Ectodermal cell (in vitro differentiated cells): Measurements from ENCODE around the gene TMEM205.
"Not testable (repeated sequence)": the region's sequence is repeated elsewhere in the genome, so short reads cannot be mapped to it uniquely, and the experiment has no call there.

ENCODE experiments used
- H3K27ac ChIP-seq: 2 replicates; pipeline ENCODE4 v1.7.0; 2013; ENCODE audit warnings: mild to moderate bottlenecking, low read depth, low read length; ENCODE audit not compliant: insufficient read depth, poor library complexity, severe bottlenecking
- H3K27me3 ChIP-seq: 2 replicates; pipeline ENCODE4 v1.7.0; 2013; ENCODE audit warnings: mild to moderate bottlenecking, low read length; ENCODE audit not compliant: insufficient read depth, control insufficient read depth, poor library complexity, severe bottlenecking
- H3K36me3 ChIP-seq: one replicate; pipeline ENCODE4 v1.7.0; 2013; ENCODE audit warnings: low read length; ENCODE audit not compliant: control insufficient read depth, insufficient read depth
- H3K4me1 ChIP-seq: one replicate; pipeline ENCODE4 v1.7.0; 2013; ENCODE audit warnings: low read length; ENCODE audit not compliant: control insufficient read depth, insufficient read depth
- H3K4me3 ChIP-seq: 2 replicates; pipeline ENCODE4 v1.7.0; 2013; ENCODE audit warnings: low read depth, low read length, control low read depth; ENCODE audit not compliant: insufficient read depth
- H3K9me3 ChIP-seq: 2 replicates; pipeline ENCODE4 v1.7.0; 2013; ENCODE audit warnings: mild to moderate bottlenecking, low read length, moderate library complexity; ENCODE audit not compliant: control insufficient read depth
- WGBS, 2 experiments: methylation state at CpG; one replicate each; pipeline ENCODE4 v1.1.7; 2013; ENCODE audit warnings: missing lambda C conversion rate in 2 of 2; 5-methylcytosine and 5-hydroxymethylcytosine counted together

TMEM205 gene

GRCh38 chr19:11356676-11357550 is 10.8 kb upstream of the TMEM205 start:
- no peaks in the 10 kb centered on the region for H3K9me3 ChIP-seq
- H3K4me3 ChIP-seq = no peak overlapping the region
- peaks cover 3% of the 10 kb centered on the region for H3K4me1 ChIP-seq
- peaks cover 21% of the 10 kb centered on the region for H3K27me3 ChIP-seq
- H3K36me3 ChIP-seq = no peaks in the 10 kb centered on the region
- H3K27ac ChIP-seq = no peak overlapping the region
- WGBS, 2 experiments = 83% methylated on average over 10 to 11 of the region's 11 CpGs

- Histone ChIP-seq H3K4me1 (no peaks in the 10 kb centered on the region), H3K27ac (no peak overlapping the region), H3K9me3 (no peaks in the 10 kb centered on the region), H3K4me3 (no peak overlapping the region), H3K27me3 (peaks cover 17% of the 10 kb centered on the region), H3K36me3 (no peaks in the 10 kb centered on the region)
- WGBS, 2 experiments = 82 to 85% methylated on average over 6 of the region's 6 CpGs
These were observed 10.0 kb upstream of the TMEM205 start for GRCh38 chr19:11356074-11356397.

GRCh38 chr19:11355160-11356073 is 9.3 kb upstream of the TMEM205 start, which contains the start of gene PLPPR2:
TSS of gene PLPPR2 (plus strand) at chr19:11355432. CDS start at chr19:11357674, 2,242 bp downstream.
- Histone ChIP-seq H3K9me3 (no peaks in the 10 kb centered on the region), H3K27me3 (peaks cover 11% of the 10 kb centered on the region), H3K27ac (no peak within 1 kb of the TSS), H3K4me3 (peak within 1 kb of the TSS; percentile 32), H3K4me1 (no peaks in the 10 kb centered on the region), H3K36me3 (no peaks in the 10 kb centered on the region)
- 9% methylated on average over 62 of the region's 62 CpGs for WGBS, 2 experiments

- H3K27ac ChIP-seq, H3K36me3 ChIP-seq, H3K4me3 ChIP-seq, H3K4me1 ChIP-seq, H3K9me3 ChIP-seq: not testable (repeated sequence)
- 94 to 95% methylated on average over 4 of the region's 4 CpGs for WGBS, 2 experiments
- H3K27me3 ChIP-seq = peaks cover 10% of the 10 kb centered on the region
These were observed 8.0 kb upstream of the TMEM205 start for GRCh38 chr19:11354102-11354501.

- Histone ChIP-seq H3K9me3 (no peaks in the 10 kb centered on the region), H3K27me3 (no peaks in the 10 kb centered on the region), H3K27ac (no peak overlapping the region), H3K36me3 (no peaks in the 10 kb centered on the region), H3K4me3 (no peak overlapping the region), H3K4me1 (peaks cover 5% of the 10 kb centered on the region)
- 80 to 94% methylated on average over 4 of the region's 4 CpGs for WGBS, 2 experiments
These were observed 3.1 kb upstream of the TMEM205 start for GRCh38 chr19:11349171-11349570.

- H3K4me1 ChIP-seq = peaks cover 5% of the 10 kb centered on the region
- H3K27ac ChIP-seq = no peak overlapping the region
- no peaks in the 10 kb centered on the region for H3K9me3 ChIP-seq
- H3K4me3 ChIP-seq = no peak overlapping the region
- H3K27me3 ChIP-seq = no peaks in the 10 kb centered on the region
- WGBS, 2 experiments = 82 to 88% methylated on average over 7 of the region's 7 CpGs
- no peaks in the 10 kb centered on the region for H3K36me3 ChIP-seq
These were observed 1.5 kb upstream of the TMEM205 start for GRCh38 chr19:11347546-11348039.

GRCh38 chr19:11345122-11345803 is 805 bp downstream of the TMEM205 start:
- no peak overlapping the region for H3K27ac ChIP-seq
- peak overlapping the region; percentile 53 for H3K4me3 ChIP-seq
- 67 to 68% methylated on average over 13 to 15 of the region's 15 CpGs for WGBS, 2 experiments
- H3K9me3 ChIP-seq = no peaks in the 10 kb centered on the region
- H3K4me1 ChIP-seq = peaks cover 5% of the 10 kb centered on the region
- H3K36me3 ChIP-seq = peaks cover 2% of the 10 kb centered on the region
- H3K27me3 ChIP-seq = no peaks in the 10 kb centered on the region

- peaks cover 5% of the 10 kb centered on the region for H3K4me1 ChIP-seq
- no peak overlapping the region for H3K4me3 ChIP-seq
- no peak overlapping the region for H3K27ac ChIP-seq
- H3K27me3 ChIP-seq = peaks cover 11% of the 10 kb centered on the region
- peaks cover 2% of the 10 kb centered on the region for H3K36me3 ChIP-seq
- H3K9me3 ChIP-seq = no peaks in the 10 kb centered on the region
- WGBS, 2 experiments = 98 to 100% methylated on average over 3 of the region's 3 CpGs
These were observed 3.6 kb downstream of the TMEM205 start for GRCh38 chr19:11342429-11342828.

GRCh38 chr19:11340099-11340467 is 6.0 kb downstream of the TMEM205 start:
- Histone ChIP-seq H3K27me3 (peaks cover 11% of the 10 kb centered on the region), H3K4me3 (peak overlapping the region; percentile 57)
- WGBS, 2 experiments = 92 to 93% methylated on average over 8 of the region's 8 CpGs
- H3K9me3 ChIP-seq, H3K36me3 ChIP-seq, H3K27ac ChIP-seq, H3K4me1 ChIP-seq: not testable (repeated sequence)
